GM12878 (cell line): Measurements from ENCODE around the gene CCDC28B. TPM values are rescaled to one million over a fixed set of nuclear protein-coding genes. Genes with fewer than 3 reads are reported as not detected.
A peak's percentile ranks its signal among the peaks of the same experiment; 100 is the strongest.

Experiments used
- ATAC-seq: fragments of 200-7000 bp; cut with Tn5 transposase; 3 replicates; pipeline ENCODE4 v1.9.1; 2020; ENCODE audit warnings: mild to moderate bottlenecking, moderate library complexity
- BruUV-seq: library from RNA; stranded (reverse); fragments of 400-500 nt; replicated peaks from 2 replicates; lab custom pipeline; 2021; lab: Mats Ljungman, UMichigan
- CTCF ChIA-PET: fragments of 300-600 bp; sonication (Branson Sonifier 250); formaldehyde crosslinking; extraction: SDS; loops from one replicate; lab custom pipeline; 2021; ENCODE audit warnings: inconsistent platforms; lab: Yijun Ruan, JAX
- POLR2A ChIA-PET: fragments of 350-600 bp; formaldehyde crosslinking; extraction: SDS; loops from one replicate; lab custom pipeline; 2021; ENCODE audit warnings: inconsistent platforms; lab: Charles Lee
- RAD21 ChIA-PET: fragments of 300-600 bp; sonication (Branson Sonifier 250); formaldehyde crosslinking; loops from one replicate; lab custom pipeline; 2023; ENCODE audit warnings: antibody characterized with exemption; ENCODE audit not compliant: unreplicated experiment; lab: Charles Lee
- SMC1A ChIA-PET: fragments of 300-600 bp; sonication (Branson Sonifier 250); formaldehyde crosslinking; loops from one replicate; lab custom pipeline; 2023; ENCODE audit not compliant: unreplicated experiment, uncharacterized antibody; lab: Charles Lee
- DNase-seq: peaks from one replicate; pipeline ENCODE4 v3.0.0-alpha.2; 2011; ENCODE audit warnings: low read depth, low spot score
- FAIRE-seq: peaks from 3 replicates; lab custom pipeline; 2011; peaks lifted over from hg19 to GRCh38; lab: Jason Lieb, UNC
- H2AFZ ChIP-seq: 2 replicates; pipeline ENCODE4 v1.6.0; 2011; ENCODE audit warnings: low read depth, low read length, control low read depth; ENCODE audit not compliant: control insufficient read depth
- H3K27ac ChIP-seq: 2 replicates; pipeline ENCODE4 v1.5.1; 2011; ENCODE audit warnings: control low read depth; ENCODE audit not compliant: control insufficient read depth, insufficient read depth
- H3K27me3 ChIP-seq, 2 experiments: replicated peaks in 1 of 2; 2 replicates each; pipeline versions ENCODE4 v1.6.0 to v1.6.1; 2011; ENCODE audit warnings: low read length in 1 of 2; ENCODE audit not compliant: control insufficient read depth in 2 of 2, insufficient read depth in 2 of 2
- H3K36me3 ChIP-seq, 2 experiments: 2 replicates each; pipeline ENCODE4 v1.5.1; 2011; ENCODE audit warnings: low read length in 1 of 2; ENCODE audit not compliant: control insufficient read depth in 2 of 2, insufficient read depth in 2 of 2
- H3K4me1 ChIP-seq: 2 replicates; pipeline ENCODE4 v1.6.1; 2011; ENCODE audit warnings: mild to moderate bottlenecking, low read length, moderate library complexity, mixed read lengths; ENCODE audit not compliant: control insufficient read depth, insufficient read depth
- H3K4me2 ChIP-seq: 2 replicates; pipeline ENCODE4 v1.6.0; 2011; ENCODE audit warnings: control low read depth; ENCODE audit not compliant: control insufficient read depth, insufficient read depth
- H3K4me3 ChIP-seq: fragments of 200-600 bp; sonication (generic); 2 replicates; pipeline ENCODE4 v1.5.1; 2016
- H3K79me2 ChIP-seq: 2 replicates; pipeline ENCODE4 v1.6.0; 2011; ENCODE audit warnings: low read length; ENCODE audit not compliant: control insufficient read depth, insufficient read depth
- H3K9ac ChIP-seq: 2 replicates; pipeline ENCODE4 v1.8.0; 2011; ENCODE audit warnings: low read length, control low read depth, mixed read lengths; ENCODE audit not compliant: control insufficient read depth, insufficient read depth
- H3K9me3 ChIP-seq: replicated peaks from 3 replicates; pipeline ENCODE4 v1.5.1; 2011; ENCODE audit warnings: mild to moderate bottlenecking, low read length; ENCODE audit not compliant: control insufficient read depth, insufficient read depth
- H4K20me1 ChIP-seq: 2 replicates; pipeline ENCODE4 v1.6.0; 2011; ENCODE audit not compliant: control insufficient read depth, insufficient read depth
- BHLHE40 ChIP-seq, 2 experiments: fragments of 450-650 bp in 1 of 2; IDR thresholded peaks; 2 replicates each; pipeline ENCODE4 v1.6.1; 2011 to 2017; ENCODE audit warnings: low read depth in 2 of 2, borderline replicate concordance in 1 of 2, improper control_type of control experiment in 1 of 2, low read length in 1 of 2, mild to moderate bottlenecking in 1 of 2
- BMI1 ChIP-seq: fragments of 450-650 bp; IDR thresholded peaks from 2 replicates; pipeline ENCODE4 v1.6.1; 2016; ENCODE audit warnings: mild to moderate bottlenecking, moderate library complexity, borderline replicate concordance
- CHD2 ChIP-seq: IDR thresholded peaks from 2 replicates; pipeline ENCODE4 v1.6.1; 2011; ENCODE audit warnings: low read depth, low read length, improper control_type of control experiment, borderline replicate concordance
- DPF2 ChIP-seq: fragments of 450-650 bp; IDR thresholded peaks from 2 replicates; pipeline ENCODE4 v1.6.1; 2017; ENCODE audit warnings: mild to moderate bottlenecking
- NFYA ChIP-seq: IDR thresholded peaks from 2 replicates; pipeline ENCODE4 v1.6.1; 2011; ENCODE audit warnings: low read depth, mild to moderate bottlenecking, low read length, improper control_type of control experiment, borderline replicate concordance
- POLR2A ChIP-seq: IDR thresholded peaks from 2 replicates; pipeline ENCODE4 v1.6.1; 2011; ENCODE audit warnings: low read depth, mild to moderate bottlenecking, low read length
- SP1 ChIP-seq: IDR thresholded peaks from one replicate; pipeline ENCODE4 v1.6.1; 2011; ENCODE audit warnings: low read depth, low read length
- WGBS: methylation state at CpG from one replicate; pipeline ENCODE4 v1.1.6; 2016; ENCODE audit warnings: low lambda C conversion rate; ENCODE audit not compliant: insufficient replicate concordance, insufficient coverage; ENCODE audit errors: missing lambda C conversion rate; 5-methylcytosine and 5-hydroxymethylcytosine counted together
- in situ Hi-C: fragments of 300-500 bp; cut with MboI; formaldehyde crosslinking; loops from 9 replicates; pipeline ENCODE4 v1.14.3; 2018; ENCODE audit warnings: mixed read lengths
- intact Hi-C: fragments of 100-400 bp; cut with micrococcal nuclease; formaldehyde crosslinking; loops from one replicate; pipeline ENCODE4 v1.14.2; 2022; ENCODE audit not compliant: unreplicated experiment
- polyA plus RNA-seq, 11 experiments: library from polyadenylated mRNA; depleted of rRNA in 4 of 11; unstranded in 6 of 11; stranded (reverse) in 5 of 11; fragments of >200 nt; fragmentation: Nextera tagmentation in 4 of 11; fragmentation: Illumina TruSeq in 1 of 11; extraction: Ambion mirVana in 4 of 11; extraction: Trizol in 1 of 11; gene quantifications; 1 replicate in 1 of 11; 2 replicates in 10 of 11; pipeline versions ENCODE4 v1.2.1 to v1.2.3, GENCODE V29; 2011 to 2016; ENCODE audit warnings: inconsistent platforms in 2 of 11, missing spikeins in 2 of 11, low read depth in 1 of 11
- total RNA-seq, 4 experiments: library from RNA; depleted of rRNA in 3 of 4; stranded (reverse); fragments of >200 nt in 3 of 4; fragmentation: Illumina TruSeq in 1 of 4; extraction: Trizol in 1 of 4; gene quantifications; 2 replicates each; pipeline versions ENCODE4 v1.2.1 to v1.2.3, GENCODE V29; 2013 to 2021
- TF ChIP-seq, protein P1 (sequence below): IDR thresholded peaks from 2 replicates; pipeline ENCODE4 v1.6.1; 2012; ENCODE audit warnings: low read depth, low read length, improper control_type of control experiment
- TF ChIP-seq, protein P2 (sequence below): fragments of 150-350 bp; IDR thresholded peaks from 2 replicates; pipeline ENCODE4 v1.6.1; 2014; ENCODE audit warnings: mild to moderate bottlenecking, low read depth, low read length
- TF ChIP-seq, protein P3 (sequence below): IDR thresholded peaks from 2 replicates; pipeline ENCODE4 v1.6.1; 2011; ENCODE audit warnings: low read depth, low read length, improper control_type of control experiment, borderline replicate concordance

CCDC28B gene
- total and polyA plus RNA-seq, 10 of the 15 experiments (the other 5 are each of a cell fraction or from before 2014, with no cell fraction given): 10.5 to 135 (median 90.6) TPM

DNA sequence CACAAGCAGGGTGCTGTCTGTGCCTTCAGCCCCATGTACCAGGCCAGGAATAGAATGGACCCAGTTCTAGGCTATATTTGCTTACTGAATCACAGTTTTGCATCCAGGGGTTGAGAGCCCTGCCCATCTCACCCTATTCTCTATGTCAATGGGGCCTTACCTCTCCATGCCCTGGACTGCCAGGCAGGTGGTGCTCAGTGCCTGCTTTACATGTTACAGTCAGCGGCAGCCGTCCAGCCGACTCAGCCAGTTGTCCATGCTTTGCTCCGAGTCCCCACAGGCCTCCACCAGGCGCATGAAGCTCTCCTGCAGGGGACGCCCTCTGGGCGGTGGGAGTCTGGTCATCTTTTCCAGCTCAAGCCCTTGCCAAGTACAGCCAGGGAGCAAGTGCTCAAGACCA, 34.4 kb downstream of the CCDC28B start:
- BruUV-seq: no TSS peak
- SMC1A ChIA-PET: no interaction called here
- peak; percentile 16; the same call in 1 of the 3 replicates for ATAC-seq
- CTCF ChIA-PET: interaction anchor here (0.5 to 3.2 kb wide), 2 partner anchors 19 to 57 kb away, joined by 3 to 10 read pairs; partner anchors contain the start of gene HDAC1
- FAIRE-seq: no peak
- no peak overlapping the region for H3K27ac ChIP-seq
- no peak for TF ChIP-seq SP1
- TF ChIP-seq, protein P1, sequence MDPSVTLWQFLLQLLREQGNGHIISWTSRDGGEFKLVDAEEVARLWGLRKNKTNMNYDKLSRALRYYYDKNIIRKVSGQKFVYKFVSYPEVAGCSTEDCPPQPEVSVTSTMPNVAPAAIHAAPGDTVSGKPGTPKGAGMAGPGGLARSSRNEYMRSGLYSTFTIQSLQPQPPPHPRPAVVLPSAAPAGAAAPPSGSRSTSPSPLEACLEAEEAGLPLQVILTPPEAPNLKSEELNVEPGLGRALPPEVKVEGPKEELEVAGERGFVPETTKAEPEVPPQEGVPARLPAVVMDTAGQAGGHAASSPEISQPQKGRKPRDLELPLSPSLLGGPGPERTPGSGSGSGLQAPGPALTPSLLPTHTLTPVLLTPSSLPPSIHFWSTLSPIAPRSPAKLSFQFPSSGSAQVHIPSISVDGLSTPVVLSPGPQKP: no peak
- no peak for TF ChIP-seq CHD2
- TF ChIP-seq NFYA: no peak
- TF ChIP-seq, protein P2, sequence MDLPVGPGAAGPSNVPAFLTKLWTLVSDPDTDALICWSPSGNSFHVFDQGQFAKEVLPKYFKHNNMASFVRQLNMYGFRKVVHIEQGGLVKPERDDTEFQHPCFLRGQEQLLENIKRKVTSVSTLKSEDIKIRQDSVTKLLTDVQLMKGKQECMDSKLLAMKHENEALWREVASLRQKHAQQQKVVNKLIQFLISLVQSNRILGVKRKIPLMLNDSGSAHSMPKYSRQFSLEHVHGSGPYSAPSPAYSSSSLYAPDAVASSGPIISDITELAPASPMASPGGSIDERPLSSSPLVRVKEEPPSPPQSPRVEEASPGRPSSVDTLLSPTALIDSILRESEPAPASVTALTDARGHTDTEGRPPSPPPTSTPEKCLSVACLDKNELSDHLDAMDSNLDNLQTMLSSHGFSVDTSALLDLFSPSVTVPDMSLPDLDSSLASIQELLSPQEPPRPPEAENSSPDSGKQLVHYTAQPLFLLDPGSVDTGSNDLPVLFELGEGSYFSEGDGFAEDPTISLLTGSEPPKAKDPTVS: no peak
- no peak for TF ChIP-seq BHLHE40 (IDR thresholded peaks at IDR 0.05; ENCODE audit: borderline replicate concordance in 1 of 2, low read depth in 2 of 2, low read length in 1 of 2)
- TF ChIP-seq DPF2: no peak
- TF ChIP-seq, protein P3, sequence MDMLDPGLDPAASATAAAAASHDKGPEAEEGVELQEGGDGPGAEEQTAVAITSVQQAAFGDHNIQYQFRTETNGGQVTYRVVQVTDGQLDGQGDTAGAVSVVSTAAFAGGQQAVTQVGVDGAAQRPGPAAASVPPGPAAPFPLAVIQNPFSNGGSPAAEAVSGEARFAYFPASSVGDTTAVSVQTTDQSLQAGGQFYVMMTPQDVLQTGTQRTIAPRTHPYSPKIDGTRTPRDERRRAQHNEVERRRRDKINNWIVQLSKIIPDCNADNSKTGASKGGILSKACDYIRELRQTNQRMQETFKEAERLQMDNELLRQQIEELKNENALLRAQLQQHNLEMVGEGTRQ: no peak
- TF ChIP-seq BMI1: no peak
- no peak for TF ChIP-seq POLR2A
- no peaks in the 10 kb centered on the region for H4K20me1 ChIP-seq
- RAD21 ChIA-PET: no interaction called here
- H2AFZ ChIP-seq: no peak overlapping the region
- H3K79me2 ChIP-seq: no peaks in the 10 kb centered on the region
- intact Hi-C loops (no loop called here), in situ Hi-C loops (no loop called here)
- H3K36me3 ChIP-seq: peaks cover 5 to 8% of the 10 kb centered on the region in 2 experiments; a peak in 3 of 4 replicates
- WGBS: 78% methylated on average over 7 of the region's 7 CpGs
- no peak overlapping the region for H3K4me2 ChIP-seq
- H3K27me3 ChIP-seq: no peaks in the 10 kb centered on the region
- H3K9ac ChIP-seq: no peak overlapping the region
- no peaks in the 10 kb centered on the region for H3K4me1 ChIP-seq
- POLR2A ChIA-PET: no interaction called here
- H3K4me3 ChIP-seq: no peak overlapping the region
- H3K9me3 ChIP-seq: no peaks in the 10 kb centered on the region
- no peak for DNase-seq
